GM23338 (cell line): ENCODE data around the gene SLC9A9.

Experiments
- CREB1 ChIP-seq: fragments of 250-450 bp; sonication (Bioruptor Pico); IDR thresholded peaks from 2 replicates; pipeline ENCODE4 v1.5.0; 2020; ENCODE audit warnings: low read depth, mild to moderate bottlenecking, moderate library complexity
- CTCF ChIP-seq, 2 experiments: fragments of 200-600 bp in 1 of 2; sonication (generic) in 1 of 2; conservative IDR thresholded peaks; 2 replicates each; pipeline versions ENCODE4 v1.5.1 to v1.6.1; 2016 to 2017; ENCODE audit warnings: antibody characterized with exemption in 2 of 2, low read depth in 2 of 2, mild to moderate bottlenecking in 2 of 2, moderate library complexity in 1 of 2
- ETS1 ChIP-seq: IDR thresholded peaks from 2 replicates; pipeline ENCODE4 v1.6.1; 2016; ENCODE audit warnings: antibody characterized with exemption
- EZH2 ChIP-seq: fragments of 200-600 bp; sonication (generic); IDR thresholded peaks from one replicate; pipeline ENCODE4 v1.8.0; 2017; ENCODE audit warnings: antibody characterized with exemption, mild to moderate bottlenecking, low read depth; ENCODE audit not compliant: unreplicated experiment
- EZH2phosphoT487 ChIP-seq: fragments of 200-600 bp; sonication (generic); IDR thresholded peaks from one replicate; pipeline ENCODE4 v1.8.1; 2018; ENCODE audit warnings: antibody characterized with exemption; ENCODE audit not compliant: unreplicated experiment
- JUNB ChIP-seq: IDR thresholded peaks from one replicate; pipeline ENCODE4 v1.6.1; 2016; ENCODE audit warnings: antibody characterized with exemption; ENCODE audit not compliant: unreplicated experiment
- NANOG ChIP-seq: IDR thresholded peaks from 2 replicates; pipeline ENCODE4 v1.6.1; 2016; ENCODE audit warnings: antibody characterized with exemption, borderline replicate concordance
- POLR2AphosphoS5 ChIP-seq: IDR thresholded peaks from 2 replicates; pipeline ENCODE4 v1.6.1; 2016; ENCODE audit warnings: antibody characterized with exemption, low read depth
- STAT1 ChIP-seq: IDR thresholded peaks from one replicate; pipeline ENCODE4 v1.6.1; 2016; ENCODE audit warnings: antibody characterized with exemption; ENCODE audit not compliant: unreplicated experiment
- ZNF114 ChIP-seq: fragments of 250-450 bp; sonication (Bioruptor Pico); IDR thresholded peaks from 2 replicates; pipeline ENCODE4 v1.5.0; 2020; ENCODE audit warnings: mild to moderate bottlenecking, moderate library complexity
- ZNF331 ChIP-seq: fragments of 250-450 bp; sonication (Bioruptor Pico); IDR thresholded peaks from 2 replicates; pipeline ENCODE4 v1.5.0; 2020; ENCODE audit warnings: low read depth, mild to moderate bottlenecking, moderate library complexity
- TF ChIP-seq, protein P1 (sequence below): IDR thresholded peaks from one replicate; pipeline ENCODE4 v1.6.1; 2018; ENCODE audit warnings: antibody characterized with exemption; ENCODE audit not compliant: unreplicated experiment
- TF ChIP-seq, protein P2 (sequence below): fragments of 250-450 bp; sonication (Bioruptor Pico); IDR thresholded peaks from 2 replicates; pipeline ENCODE4 v1.5.0; 2020; ENCODE audit warnings: mild to moderate bottlenecking, moderate library complexity

DNA sequence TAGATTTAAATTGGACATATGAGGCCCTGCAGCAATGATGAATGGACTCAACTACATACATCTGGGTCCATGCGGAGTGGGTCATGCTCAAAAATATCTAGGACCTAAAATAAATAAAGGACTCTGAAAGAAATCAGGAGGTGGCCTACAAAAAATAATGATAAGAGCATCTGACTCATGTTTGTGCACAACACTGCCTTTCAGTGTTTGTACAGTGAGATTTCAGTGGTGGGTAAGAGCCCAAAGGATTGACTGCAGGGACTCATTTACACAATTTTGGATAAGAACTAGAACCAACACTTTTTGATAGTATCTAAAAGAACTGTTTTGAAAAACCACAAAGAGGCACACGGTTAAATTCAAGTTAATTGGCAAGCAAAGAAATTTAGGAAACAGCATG lies 285.5 kb downstream of the SLC9A9 start:
- TF ChIP-seq CTCF (conservative IDR thresholded peaks at IDR 0.05; ENCODE audit: low read depth in 2 of 2), result no peak
- no peak for TF ChIP-seq ZNF114 (CRISPR knock-in tag)
- TF ChIP-seq EZH2, result no peak
- no peak for TF ChIP-seq POLR2AphosphoS5
- TF ChIP-seq, protein P1, sequence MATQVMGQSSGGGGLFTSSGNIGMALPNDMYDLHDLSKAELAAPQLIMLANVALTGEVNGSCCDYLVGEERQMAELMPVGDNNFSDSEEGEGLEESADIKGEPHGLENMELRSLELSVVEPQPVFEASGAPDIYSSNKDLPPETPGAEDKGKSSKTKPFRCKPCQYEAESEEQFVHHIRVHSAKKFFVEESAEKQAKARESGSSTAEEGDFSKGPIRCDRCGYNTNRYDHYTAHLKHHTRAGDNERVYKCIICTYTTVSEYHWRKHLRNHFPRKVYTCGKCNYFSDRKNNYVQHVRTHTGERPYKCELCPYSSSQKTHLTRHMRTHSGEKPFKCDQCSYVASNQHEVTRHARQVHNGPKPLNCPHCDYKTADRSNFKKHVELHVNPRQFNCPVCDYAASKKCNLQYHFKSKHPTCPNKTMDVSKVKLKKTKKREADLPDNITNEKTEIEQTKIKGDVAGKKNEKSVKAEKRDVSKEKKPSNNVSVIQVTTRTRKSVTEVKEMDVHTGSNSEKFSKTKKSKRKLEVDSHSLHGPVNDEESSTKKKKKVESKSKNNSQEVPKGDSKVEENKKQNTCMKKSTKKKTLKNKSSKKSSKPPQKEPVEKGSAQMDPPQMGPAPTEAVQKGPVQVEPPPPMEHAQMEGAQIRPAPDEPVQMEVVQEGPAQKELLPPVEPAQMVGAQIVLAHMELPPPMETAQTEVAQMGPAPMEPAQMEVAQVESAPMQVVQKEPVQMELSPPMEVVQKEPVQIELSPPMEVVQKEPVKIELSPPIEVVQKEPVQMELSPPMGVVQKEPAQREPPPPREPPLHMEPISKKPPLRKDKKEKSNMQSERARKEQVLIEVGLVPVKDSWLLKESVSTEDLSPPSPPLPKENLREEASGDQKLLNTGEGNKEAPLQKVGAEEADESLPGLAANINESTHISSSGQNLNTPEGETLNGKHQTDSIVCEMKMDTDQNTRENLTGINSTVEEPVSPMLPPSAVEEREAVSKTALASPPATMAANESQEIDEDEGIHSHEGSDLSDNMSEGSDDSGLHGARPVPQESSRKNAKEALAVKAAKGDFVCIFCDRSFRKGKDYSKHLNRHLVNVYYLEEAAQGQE, result no peak
- TF ChIP-seq EZH2phosphoT487, result no peak
- TF ChIP-seq CREB1, result no peak
- TF ChIP-seq JUNB, result no peak
- no peak for TF ChIP-seq ZNF331 (CRISPR knock-in tag)
- TF ChIP-seq STAT1, result no peak
- TF ChIP-seq, protein P2, sequence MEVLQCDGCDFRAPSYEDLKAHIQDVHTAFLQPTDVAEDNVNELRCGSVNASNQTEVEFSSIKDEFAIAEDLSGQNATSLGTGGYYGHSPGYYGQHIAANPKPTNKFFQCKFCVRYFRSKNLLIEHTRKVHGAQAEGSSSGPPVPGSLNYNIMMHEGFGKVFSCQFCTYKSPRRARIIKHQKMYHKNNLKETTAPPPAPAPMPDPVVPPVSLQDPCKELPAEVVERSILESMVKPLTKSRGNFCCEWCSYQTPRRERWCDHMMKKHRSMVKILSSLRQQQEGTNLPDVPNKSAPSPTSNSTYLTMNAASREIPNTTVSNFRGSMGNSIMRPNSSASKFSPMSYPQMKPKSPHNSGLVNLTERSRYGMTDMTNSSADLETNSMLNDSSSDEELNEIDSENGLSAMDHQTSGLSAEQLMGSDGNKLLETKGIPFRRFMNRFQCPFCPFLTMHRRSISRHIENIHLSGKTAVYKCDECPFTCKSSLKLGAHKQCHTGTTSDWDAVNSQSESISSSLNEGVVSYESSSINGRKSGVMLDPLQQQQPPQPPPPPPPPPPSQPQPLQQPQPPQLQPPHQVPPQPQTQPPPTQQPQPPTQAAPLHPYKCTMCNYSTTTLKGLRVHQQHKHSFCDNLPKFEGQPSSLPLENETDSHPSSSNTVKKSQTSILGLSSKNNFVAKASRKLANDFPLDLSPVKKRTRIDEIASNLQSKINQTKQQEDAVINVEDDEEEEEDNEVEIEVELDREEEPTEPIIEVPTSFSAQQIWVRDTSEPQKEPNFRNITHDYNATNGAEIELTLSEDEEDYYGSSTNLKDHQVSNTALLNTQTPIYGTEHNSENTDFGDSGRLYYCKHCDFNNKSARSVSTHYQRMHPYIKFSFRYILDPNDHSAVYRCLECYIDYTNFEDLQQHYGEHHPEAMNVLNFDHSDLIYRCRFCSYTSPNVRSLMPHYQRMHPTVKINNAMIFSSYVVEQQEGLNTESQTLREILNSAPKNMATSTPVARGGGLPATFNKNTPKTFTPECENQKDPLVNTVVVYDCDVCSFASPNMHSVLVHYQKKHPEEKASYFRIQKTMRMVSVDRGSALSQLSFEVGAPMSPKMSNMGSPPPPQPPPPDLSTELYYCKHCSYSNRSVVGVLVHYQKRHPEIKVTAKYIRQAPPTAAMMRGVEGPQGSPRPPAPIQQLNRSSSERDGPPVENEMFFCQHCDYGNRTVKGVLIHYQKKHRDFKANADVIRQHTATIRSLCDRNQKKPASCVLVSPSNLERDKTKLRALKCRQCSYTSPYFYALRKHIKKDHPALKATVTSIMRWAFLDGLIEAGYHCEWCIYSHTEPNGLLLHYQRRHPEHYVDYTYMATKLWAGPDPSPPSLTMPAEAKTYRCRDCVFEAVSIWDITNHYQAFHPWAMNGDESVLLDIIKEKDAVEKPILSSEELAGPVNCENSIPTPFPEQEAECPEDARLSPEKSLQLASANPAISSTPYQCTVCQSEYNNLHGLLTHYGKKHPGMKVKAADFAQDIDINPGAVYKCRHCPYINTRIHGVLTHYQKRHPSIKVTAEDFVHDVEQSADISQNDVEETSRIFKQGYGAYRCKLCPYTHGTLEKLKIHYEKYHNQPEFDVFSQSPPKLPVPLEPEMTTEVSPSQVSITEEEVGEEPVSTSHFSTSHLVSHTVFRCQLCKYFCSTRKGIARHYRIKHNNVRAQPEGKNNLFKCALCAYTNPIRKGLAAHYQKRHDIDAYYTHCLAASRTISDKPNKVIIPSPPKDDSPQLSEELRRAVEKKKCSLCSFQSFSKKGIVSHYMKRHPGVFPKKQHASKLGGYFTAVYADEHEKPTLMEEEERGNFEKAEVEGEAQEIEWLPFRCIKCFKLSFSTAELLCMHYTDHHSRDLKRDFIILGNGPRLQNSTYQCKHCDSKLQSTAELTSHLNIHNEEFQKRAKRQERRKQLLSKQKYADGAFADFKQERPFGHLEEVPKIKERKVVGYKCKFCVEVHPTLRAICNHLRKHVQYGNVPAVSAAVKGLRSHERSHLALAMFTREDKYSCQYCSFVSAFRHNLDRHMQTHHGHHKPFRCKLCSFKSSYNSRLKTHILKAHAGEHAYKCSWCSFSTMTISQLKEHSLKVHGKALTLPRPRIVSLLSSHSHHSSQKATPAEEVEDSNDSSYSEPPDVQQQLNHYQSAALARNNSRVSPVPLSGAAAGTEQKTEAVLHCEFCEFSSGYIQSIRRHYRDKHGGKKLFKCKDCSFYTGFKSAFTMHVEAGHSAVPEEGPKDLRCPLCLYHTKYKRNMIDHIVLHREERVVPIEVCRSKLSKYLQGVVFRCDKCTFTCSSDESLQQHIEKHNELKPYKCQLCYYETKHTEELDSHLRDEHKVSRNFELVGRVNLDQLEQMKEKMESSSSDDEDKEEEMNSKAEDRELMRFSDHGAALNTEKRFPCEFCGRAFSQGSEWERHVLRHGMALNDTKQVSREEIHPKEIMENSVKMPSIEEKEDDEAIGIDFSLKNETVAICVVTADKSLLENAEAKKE (CRISPR knock-in tag), result no peak
- TF ChIP-seq NANOG, result no peak
- TF ChIP-seq ETS1, result no peak
